Hypothalamus (tissue), 51 donors: ENCODE data around the gene MRPL24.

Experiments used
- DNase-seq, 51 donors: peaks; one replicate each; lab custom pipeline; 2025; lab: John Stamatoyannopoulos, UW

MRPL24 gene

GRCh38 chr1:156744786-156745419 is 4.0 kb upstream of the MRPL24 start:
- no peak for DNase-seq

GRCh38 chr1:156744344-156744743 is 3.5 kb upstream of the MRPL24 start:
- DNase-seq = no peak

- DNase-seq = no peak
Measured at GRCh38 chr1:156743367-156744302, 2.7 kb upstream of the MRPL24 start.

GRCh38 chr1:156742801-156743200 is 1.9 kb upstream of the MRPL24 start:
- no peak for DNase-seq

- no peak for DNase-seq
Measured at GRCh38 chr1:156742017-156742416, 1.1 kb upstream of the MRPL24 start.

GRCh38 chr1:156741481-156741983 is 644 bp upstream of the MRPL24 start:
- no peak for DNase-seq

GRCh38 chr1:156740237-156740740 is 599 bp downstream of the MRPL24 start:
- DNase-seq = no peak

GRCh38 chr1:156738916-156739315 is 2.0 kb downstream of the MRPL24 start:
- DNase-seq = no peak

- DNase-seq = no peak
Measured at GRCh38 chr1:156738407-156738806, 2.5 kb downstream of the MRPL24 start.

- no peak for DNase-seq
Measured at GRCh38 chr1:156733989-156734584, 6.8 kb downstream of the MRPL24 start.

GRCh38 chr1:156728599-156729462 is 12.1 kb downstream of the MRPL24 start, which contains the start of gene ISG20L2:
ISG20L2 (minus strand) TSS chr1:156728766; CDS start chr1:156727652, 1,114 bp downstream.
- peak; percentile 62 to 97 (median 91) for DNase-seq

GRCh38 chr1:156727926-156728598 is 12.8 kb downstream of the MRPL24 start, which contains the start of gene METTL25B:
METTL25B (plus strand) TSS chr1:156728469; CDS start chr1:156729105, 636 bp downstream.
- peak in 49 of 51 donors; percentile 32 to 95 (median 82) for DNase-seq

- no peak for DNase-seq
Measured at GRCh38 chr1:156727492-156727891, 13.4 kb downstream of the MRPL24 start.

- peak in 11 of 51 donors; percentile 3 to 33 (median 13) for DNase-seq
Measured at GRCh38 chr1:156726549-156727226, 14.2 kb downstream of the MRPL24 start.

GRCh38 chr1:156725683-156726280 is 15.1 kb downstream of the MRPL24 start:
- DNase-seq = peak in 48 of 51 donors; percentile 21 to 91 (median 74)

- no peak for DNase-seq
Measured at GRCh38 chr1:156721535-156721934, 19.4 kb downstream of the MRPL24 start.

GRCh38 chr1:156721131-156721530 is 19.8 kb downstream of the MRPL24 start:
- DNase-seq = no peak

- no peak for DNase-seq
Measured at GRCh38 chr1:156717351-156717750, 23.5 kb downstream of the MRPL24 start.
